H1 (cell line): ENCODE results near the gene P3H3. TPM values are rescaled to one million over a fixed set of nuclear protein-coding genes. Genes with fewer than 3 reads are reported as not detected.

Source experiments
- SUZ12 ChIP-seq: fragments of 200-600 bp; sonication (generic); IDR thresholded peaks from 2 replicates; pipeline ENCODE4 v1.6.1; 2012; ENCODE audit warnings: mild to moderate bottlenecking, inconsistent platforms, low read length, moderate library complexity, mixed read lengths
- polyA plus RNA-seq, 7 experiments: library from polyadenylated mRNA; depleted of rRNA in 3 of 7; stranded (reverse) in 5 of 7; unstranded in 2 of 7; fragments of >200 nt in 5 of 7; fragments of 200-250 nt in 2 of 7; gene quantifications; 1 replicate in 5 of 7; 2 replicates in 1 of 7; 4 replicates in 1 of 7; pipeline versions ENCODE4 v1.2.1 to v1.2.3, GENCODE V29; 2011 to 2013; ENCODE audit warnings: missing spikeins in 2 of 7, mixed read lengths in 2 of 7
- total RNA-seq: library from RNA; stranded (reverse); fragmentation: NEBNext Ultra II Directional; extraction: Animal tissue kit (Norgen Biotek cat#: 25700); gene quantifications from 2 replicates; pipeline ENCODE4 v1.2.1, GENCODE V29; 2021

Gene P3H3
- total and polyA plus RNA-seq, 2 of the 8 experiments (the other 6 are each of a cell fraction or from before 2014, with no cell fraction given): 22.9 to 43.5 TPM

GRCh38 chr12:6858799-6859198 is 30.6 kb downstream of the P3H3 start (continued):
- no peak for TF ChIP-seq SUZ12
